Activated CD8-positive, alpha-beta T cell treated with anti-CD3 and anti-CD28 coated beads for 36 hours (primary cell): ENCODE data around the gene GALNT3. TPM values are rescaled to one million over a fixed set of nuclear protein-coding genes. Genes with fewer than 3 reads are reported as not detected.

Experiments used
- ATAC-seq: fragments of 200-7000 bp; cut with Tn5 transposase; one replicate; pipeline ENCODE4 v1.10.0; 2021; ENCODE audit warnings: mild to moderate bottlenecking, moderate library complexity
- CTCF ChIA-PET: fragments of 350-600 bp; sonication (Branson Sonifier 250); formaldehyde crosslinking; loops from one replicate; lab custom pipeline; 2021; ENCODE audit warnings: antibody characterized with exemption; lab: Charles Lee
- POLR2A ChIA-PET: fragments of 350-600 bp; sonication (Branson Sonifier 250); formaldehyde crosslinking; loops from one replicate; lab custom pipeline; 2021; ENCODE audit warnings: antibody characterized with exemption; lab: Charles Lee
- DNase-seq: peaks from one replicate; pipeline ENCODE4 v3.0.0-alpha.2; 2020
- H3K27ac Mint-ChIP-seq: one replicate; pipeline ENCODE4 v1.8.0; 2021; ENCODE audit warnings: mild to moderate bottlenecking, mixed read lengths
- H3K27me3 Mint-ChIP-seq: one replicate; pipeline ENCODE4 v1.8.0; 2021; ENCODE audit warnings: mixed read lengths
- H3K36me3 Mint-ChIP-seq: one replicate; pipeline ENCODE4 v1.8.0; 2021; ENCODE audit warnings: low read depth, mixed read lengths
- H3K4me1 Mint-ChIP-seq: one replicate; pipeline ENCODE4 v1.8.0; 2021; ENCODE audit warnings: low read depth, mixed read lengths
- H3K4me3 Mint-ChIP-seq: one replicate; pipeline ENCODE4 v1.8.0; 2021; ENCODE audit warnings: mild to moderate bottlenecking, moderate library complexity, mixed read lengths
- H3K9me3 Mint-ChIP-seq: one replicate; pipeline ENCODE4 v1.8.0; 2021; ENCODE audit warnings: mixed read lengths
- CTCF ChIP-seq: fragments of 200-600 bp; IDR thresholded peaks from one replicate; pipeline ENCODE4 v1.8.0; 2022; ENCODE audit warnings: antibody characterized with exemption, mild to moderate bottlenecking
- intact Hi-C: fragments of 100-400 bp; cut with micrococcal nuclease; formaldehyde crosslinking; loops from one replicate; pipeline ENCODE4 v1.10.0; 2022
- total RNA-seq, 2 experiments: library from RNA; stranded (reverse); gene quantifications; one replicate each; pipeline ENCODE4 v1.2.3, GENCODE V29; 2021

Gene GALNT3
- total RNA-seq, 2 experiments from 2014 or later, result 1.9 to 2.8 TPM

GRCh38 chr2:165757906-165758675 is 36.0 kb downstream of the GALNT3 start:
- no peak for ATAC-seq
- no peak overlapping the region for H3K4me3 Mint-ChIP-seq
- H3K27me3 Mint-ChIP-seq, result no peaks in the 10 kb centered on the region
- H3K27ac Mint-ChIP-seq, result no peak overlapping the region
- CTCF ChIA-PET, result no interaction called here
- H3K9me3 Mint-ChIP-seq, result no peaks in the 10 kb centered on the region
- POLR2A ChIA-PET, result no interaction called here
- DNase-seq, result no peak
- H3K4me1 Mint-ChIP-seq, result no peaks in the 10 kb centered on the region
- intact Hi-C loops, result no loop called here
- no peak for TF ChIP-seq CTCF
- H3K36me3 Mint-ChIP-seq, result no peaks in the 10 kb centered on the region

GRCh38 chr2:165746501-165746900 is 47.5 kb downstream of the GALNT3 start:
- ChIA-PET CTCF (no interaction called here), POLR2A (no interaction called here)
- Mint-ChIP-seq H3K36me3 (no peaks in the 10 kb centered on the region), H3K27me3 (no peaks in the 10 kb centered on the region), H3K9me3 (no peaks in the 10 kb centered on the region), H3K4me1 (no peaks in the 10 kb centered on the region), H3K4me3 (no peak overlapping the region), H3K27ac (no peak overlapping the region)
- DNase-seq (no peak), ATAC-seq (no peak)
- intact Hi-C loops, result no loop called here
- no peak for TF ChIP-seq CTCF

GRCh38 chr2:165745916-165746315 is 48.1 kb downstream of the GALNT3 start:
- Mint-ChIP-seq H3K36me3 (no peaks in the 10 kb centered on the region), H3K4me1 (no peaks in the 10 kb centered on the region), H3K27me3 (no peaks in the 10 kb centered on the region), H3K4me3 (no peak overlapping the region), H3K9me3 (no peaks in the 10 kb centered on the region), H3K27ac (no peak overlapping the region)
- CTCF ChIA-PET, result no interaction called here
- DNase-seq, result no peak
- TF ChIP-seq CTCF, result no peak
- ATAC-seq, result no peak
- intact Hi-C loops, result no loop called here
- POLR2A ChIA-PET, result no interaction called here

- ATAC-seq (no peak), DNase-seq (no peak)
- POLR2A ChIA-PET, result no interaction called here
- Mint-ChIP-seq H3K4me1 (no peaks in the 10 kb centered on the region), H3K4me3 (no peak overlapping the region), H3K36me3 (no peaks in the 10 kb centered on the region), H3K9me3 (no peaks in the 10 kb centered on the region), H3K27ac (no peak overlapping the region), H3K27me3 (peaks cover 2% of the 10 kb centered on the region)
- intact Hi-C loops, result no loop called here
- CTCF ChIA-PET, result no interaction called here
- no peak for TF ChIP-seq CTCF
Measured at GRCh38 chr2:165743442-165743841, 50.6 kb downstream of the GALNT3 start.

- H3K27ac Mint-ChIP-seq, result no peak overlapping the region
Measured at GRCh38 chr2:165725421-165725820, 68.6 kb downstream of the GALNT3 start.

More at GRCh38 chr2:165725421-165725820, 68.6 kb downstream of the GALNT3 start:
- intact Hi-C loops, result no loop called here
- peaks cover 7% of the 10 kb centered on the region for H3K27me3 Mint-ChIP-seq
- CTCF ChIA-PET, result no interaction called here
- H3K9me3 Mint-ChIP-seq, result no peaks in the 10 kb centered on the region
- no peak for DNase-seq
- no peaks in the 10 kb centered on the region for H3K36me3 Mint-ChIP-seq
- peak; percentile 34 for ATAC-seq
- H3K4me3 Mint-ChIP-seq, result no peak overlapping the region
- POLR2A ChIA-PET, result no interaction called here
- no peak for TF ChIP-seq CTCF
- H3K4me1 Mint-ChIP-seq, result peaks cover 6% of the 10 kb centered on the region
